ENCODE results near the gene ARHGAP8. TPM values are rescaled to one million over a fixed set of nuclear protein-coding genes. Genes with fewer than 3 reads are reported as not detected.

Gene ARHGAP8
- total and polyA plus RNA-seq, 2 of the 13 experiments (the other 11 are each of a cell fraction or from before 2014, with no cell fraction given), result 0.07 TPM; not detected in 1

GRCh38 chr22:44840611-44841322, 88.4 kb downstream of the ARHGAP8 start (continued):
- TF ChIP-seq HOXD1 (CRISPR knock-in tag; IDR thresholded peaks at IDR 0.05), result no peak
- TF ChIP-seq, protein P1, sequence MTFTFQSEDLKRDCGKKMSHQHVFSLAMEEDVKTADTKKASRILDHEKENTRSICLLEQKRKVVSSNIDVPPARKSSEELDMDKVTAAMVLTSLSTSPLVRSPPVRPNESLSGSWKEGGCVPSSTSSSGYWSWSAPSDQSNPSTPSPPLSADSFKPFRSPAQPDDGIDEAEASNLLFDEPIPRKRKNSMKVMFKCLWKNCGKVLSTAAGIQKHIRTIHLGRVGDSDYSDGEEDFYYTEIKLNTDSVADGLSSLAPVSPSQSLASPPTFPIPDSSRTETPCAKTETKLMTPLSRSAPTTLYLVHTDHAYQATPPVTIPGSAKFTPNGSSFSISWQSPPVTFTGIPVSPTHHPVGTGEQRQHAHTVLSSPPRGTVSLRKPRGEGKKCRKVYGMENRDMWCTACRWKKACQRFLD (CRISPR knock-in tag; IDR thresholded peaks at IDR 0.05; ENCODE audit: borderline replicate concordance), result no peak
- no peak for TF ChIP-seq ZNF788 (CRISPR knock-in tag; IDR thresholded peaks at IDR 0.05; ENCODE audit: borderline replicate concordance)
- no peak for TF ChIP-seq KDM1A (CRISPR knock-in tag; IDR thresholded peaks at IDR 0.05)
- no peak for TF ChIP-seq SETDB1 (CRISPR knock-in tag; IDR thresholded peaks at IDR 0.05; ENCODE audit: borderline replicate concordance)
- no peak for TF ChIP-seq ZNF672 (CRISPR knock-in tag; IDR thresholded peaks at IDR 0.05)
- no peak for TF ChIP-seq NFKB2 (CRISPR knock-in tag; IDR thresholded peaks at IDR 0.05; ENCODE audit: borderline replicate concordance)
- TF ChIP-seq HMGXB3 (CRISPR knock-in tag; IDR thresholded peaks at IDR 0.05; ENCODE audit: borderline replicate concordance), result no peak
- no peak for TF ChIP-seq NR3C1 (CRISPR knock-in tag; IDR thresholded peaks at IDR 0.05)
- no peak for TF ChIP-seq RFX3 (CRISPR knock-in tag; IDR thresholded peaks at IDR 0.05)
- TF ChIP-seq SP4 (CRISPR knock-in tag; IDR thresholded peaks at IDR 0.05), result no peak
